SK-N-SH treated with all-trans-retinoic acid at 6 μM for 48 hours (cell line): ENCODE measurements around the gene TANC1.

Source experiments
- ATAC-seq: fragments of 200-7000 bp; cut with Tn5 transposase; 3 replicates; pipeline ENCODE4 v1.9.1; 2020; ENCODE audit warnings: mild to moderate bottlenecking, moderate library complexity
- ARNTL ChIP-seq: fragments of 450-650 bp; formaldehyde crosslinking; IDR thresholded peaks from 2 replicates; pipeline ENCODE4 v1.5.0; 2020; ENCODE audit warnings: low read depth, mild to moderate bottlenecking, moderate library complexity, borderline replicate concordance
- BACH2 ChIP-seq: fragments of 250-450 bp; sonication (Bioruptor Pico); IDR thresholded peaks from 2 replicates; pipeline ENCODE4 v1.9.0; 2021; ENCODE audit warnings: mild to moderate bottlenecking, borderline replicate concordance
- CREB5 ChIP-seq: fragments of 250-450 bp; sonication (Bioruptor Pico); IDR thresholded peaks from 2 replicates; pipeline ENCODE4 v1.5.1; 2020; ENCODE audit warnings: low read depth, mild to moderate bottlenecking, moderate library complexity
- CSDC2 ChIP-seq: fragments of 250-450 bp; sonication (Bioruptor Pico); IDR thresholded peaks from 2 replicates; pipeline ENCODE4 v1.5.0; 2020; ENCODE audit warnings: mild to moderate bottlenecking, moderate library complexity
- ESRRG ChIP-seq: fragments of 250-450 bp; sonication (Bioruptor Pico); IDR thresholded peaks from 2 replicates; pipeline ENCODE4 v1.6.1; 2021; ENCODE audit warnings: mild to moderate bottlenecking
- GLIS3 ChIP-seq: fragments of 250-450 bp; sonication (Bioruptor Pico); IDR thresholded peaks from 2 replicates; pipeline ENCODE4 v1.5.0; 2020; ENCODE audit warnings: mild to moderate bottlenecking, moderate library complexity
- ISL1 ChIP-seq: fragments of 250-450 bp; sonication (Bioruptor Pico); IDR thresholded peaks from 2 replicates; pipeline ENCODE4 v2.1.2; 2022; ENCODE audit warnings: mild to moderate bottlenecking, moderate library complexity
- OSR1 ChIP-seq: fragments of 250-450 bp; sonication (Bioruptor Pico); IDR thresholded peaks from 2 replicates; pipeline ENCODE4 v1.8.0; 2022; ENCODE audit warnings: moderate library complexity, mild to moderate bottlenecking, inconsistent platforms
- PATZ1 ChIP-seq: fragments of 250-450 bp; sonication (Bioruptor Pico); IDR thresholded peaks from 2 replicates; pipeline ENCODE4 v1.8.0; 2020; ENCODE audit warnings: mild to moderate bottlenecking, moderate library complexity, borderline replicate concordance
- POU6F1 ChIP-seq: fragments of 250-450 bp; sonication (Bioruptor Pico); IDR thresholded peaks from 2 replicates; pipeline ENCODE4 v1.8.0; 2021; ENCODE audit warnings: low read depth, mild to moderate bottlenecking, moderate library complexity, borderline replicate concordance
- PPARA ChIP-seq: fragments of 250-450 bp; sonication (Bioruptor Pico); IDR thresholded peaks from 2 replicates; pipeline ENCODE4 v1.5.0; 2020; ENCODE audit warnings: mild to moderate bottlenecking, borderline replicate concordance
- SNAI2 ChIP-seq: fragments of 250-450 bp; sonication (Bioruptor Pico); IDR thresholded peaks from 2 replicates; pipeline ENCODE4 v1.5.0; 2020; ENCODE audit warnings: mild to moderate bottlenecking, moderate library complexity
- TSHZ2 ChIP-seq: fragments of 250-450 bp; sonication (Bioruptor Pico); IDR thresholded peaks from 2 replicates; pipeline ENCODE4 v1.5.0; 2020; ENCODE audit warnings: mild to moderate bottlenecking, moderate library complexity
- ZC3H10 ChIP-seq: fragments of 250-450 bp; sonication (Bioruptor Pico); IDR thresholded peaks from 2 replicates; pipeline ENCODE4 v1.5.1; 2021; ENCODE audit warnings: mild to moderate bottlenecking, moderate library complexity
- ZFP3 ChIP-seq: fragments of 250-450 bp; sonication (Bioruptor Pico); IDR thresholded peaks from 2 replicates; pipeline ENCODE4 v1.5.0; 2020; ENCODE audit warnings: mild to moderate bottlenecking, moderate library complexity
- ZFP30 ChIP-seq: fragments of 450-650 bp; formaldehyde crosslinking; IDR thresholded peaks from 2 replicates; pipeline ENCODE4 v1.5.0; 2022; ENCODE audit warnings: mild to moderate bottlenecking, moderate library complexity
- ZNF565 ChIP-seq: fragments of 450-650 bp; formaldehyde crosslinking; conservative IDR thresholded peaks from 2 replicates; pipeline ENCODE4 v1.5.0; 2020; ENCODE audit warnings: low read depth, mild to moderate bottlenecking, moderate library complexity
- ZNF70 ChIP-seq: fragments of 450-650 bp; formaldehyde crosslinking; IDR thresholded peaks from 2 replicates; pipeline ENCODE4 v1.5.0; 2020; ENCODE audit warnings: mild to moderate bottlenecking, moderate library complexity
- ZNF8 ChIP-seq: fragments of 450-650 bp; formaldehyde crosslinking; IDR thresholded peaks from 2 replicates; pipeline ENCODE4 v1.5.0; 2020; ENCODE audit warnings: mild to moderate bottlenecking, moderate library complexity

TANC1 gene

GRCh38 chr2:159010963-159011362 is 42.5 kb downstream of the TANC1 start:
- TF ChIP-seq SNAI2 (CRISPR knock-in tag) (no peak), ZC3H10 (CRISPR knock-in tag) (no peak), BACH2 (CRISPR knock-in tag) (no peak), ZNF565 (CRISPR knock-in tag) (no peak), TSHZ2 (no peak), GLIS3 (CRISPR knock-in tag) (no peak), PPARA (CRISPR knock-in tag) (no peak), ISL1 (CRISPR knock-in tag) (no peak)
- ATAC-seq, result peak; percentile 16; the same call in 2 of the 3 replicates

- ATAC-seq, result no peak
- no peak for TF ChIP-seq PATZ1 (CRISPR knock-in tag)
- TF ChIP-seq GLIS3 (CRISPR knock-in tag), result no peak
- no peak for TF ChIP-seq ZNF70 (CRISPR knock-in tag)
- no peak for TF ChIP-seq ZNF565 (CRISPR knock-in tag)
- TF ChIP-seq SNAI2 (CRISPR knock-in tag), result no peak
- TF ChIP-seq CREB5, result no peak
- no peak for TF ChIP-seq OSR1 (CRISPR knock-in tag)
- TF ChIP-seq ISL1 (CRISPR knock-in tag), result no peak
- TF ChIP-seq CSDC2 (CRISPR knock-in tag), result no peak
- TF ChIP-seq ZFP30, result no peak
- no peak for TF ChIP-seq POU6F1 (CRISPR knock-in tag)
- TF ChIP-seq ZNF8 (CRISPR knock-in tag), result no peak
- TF ChIP-seq BACH2 (CRISPR knock-in tag), result no peak
- TF ChIP-seq ARNTL (CRISPR knock-in tag), result no peak
- no peak for TF ChIP-seq PPARA (CRISPR knock-in tag)
Measured at GRCh38 chr2:159012142-159012541, 43.7 kb downstream of the TANC1 start.

- TF ChIP-seq ZFP3 (CRISPR knock-in tag) (no peak), CREB5 (no peak), ESRRG (no peak), POU6F1 (CRISPR knock-in tag) (no peak), PATZ1 (CRISPR knock-in tag) (no peak)
- ATAC-seq, result no peak
Measured at GRCh38 chr2:159013103-159013502, 44.7 kb downstream of the TANC1 start.
